ENCODE data around the gene KIRREL1.

The KIRREL1 gene

DNA sequence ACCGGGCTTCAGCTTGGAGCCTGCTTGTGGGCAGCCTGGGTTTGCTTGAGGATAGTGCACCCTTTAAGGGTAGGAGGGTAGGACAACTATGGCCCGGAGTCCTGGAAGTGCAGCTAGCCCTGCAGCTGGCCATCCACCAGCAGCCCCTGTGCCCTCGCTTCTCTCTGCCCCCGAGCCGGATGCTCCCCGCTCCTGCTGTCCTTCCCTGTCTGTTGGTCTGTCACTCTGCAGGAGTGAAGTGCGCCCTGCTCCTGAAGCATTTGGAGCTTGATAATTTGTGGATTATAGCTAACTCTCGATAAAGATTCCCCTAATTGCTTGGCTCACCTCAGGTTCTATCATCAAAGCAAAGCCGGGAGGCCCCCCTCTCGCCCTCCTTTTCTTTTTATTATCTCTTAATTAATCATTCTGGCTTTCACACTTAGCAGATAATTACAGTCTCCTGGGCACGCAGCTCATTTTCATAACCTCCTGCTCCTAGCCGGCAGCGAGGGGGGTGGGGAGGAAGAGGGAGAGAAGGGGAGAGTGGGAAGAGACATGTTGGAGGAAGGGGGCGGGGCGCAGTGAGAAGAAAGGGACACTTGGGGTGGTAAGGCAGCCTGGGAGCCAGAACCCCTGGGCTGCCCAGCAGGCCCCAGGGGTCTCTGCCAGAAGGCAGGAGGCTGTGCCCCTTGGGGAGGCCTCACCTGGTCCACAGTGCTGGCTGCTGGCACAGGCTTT, 14.4 kb downstream of the KIRREL1 start:
- DNase-seq = no peak

- no peak for DNase-seq
Observed at GRCh38 chr1:158008630-158009029, 15.2 kb downstream of the KIRREL1 start.

DNA sequence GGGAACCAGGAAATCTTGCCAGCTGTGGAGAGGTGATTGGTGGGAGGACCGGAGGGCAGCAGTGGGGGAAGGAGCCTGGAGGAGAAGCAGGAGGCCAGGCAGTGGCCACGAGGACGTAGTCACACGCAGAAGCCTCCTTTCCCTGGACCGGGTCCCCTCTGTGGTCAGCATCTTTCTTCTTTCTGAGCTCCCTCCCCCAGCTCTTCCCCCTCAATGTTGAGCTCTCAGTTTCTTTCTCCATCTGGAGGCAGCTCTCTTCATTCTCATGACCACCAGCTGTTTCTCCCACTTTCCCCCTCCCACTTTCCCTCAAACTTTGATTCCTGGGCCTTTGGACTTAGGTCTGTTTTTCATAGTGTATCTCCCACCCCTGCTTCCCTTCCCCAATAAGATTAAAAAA, 18.3 kb downstream of the KIRREL1 start:
- DNase-seq = no peak

- DNase-seq = no peak
Observed at GRCh38 chr1:158013840-158014730, 20.6 kb downstream of the KIRREL1 start.

- no peak for DNase-seq
Observed at GRCh38 chr1:158014731-158015320, 21.4 kb downstream of the KIRREL1 start.

DNA sequence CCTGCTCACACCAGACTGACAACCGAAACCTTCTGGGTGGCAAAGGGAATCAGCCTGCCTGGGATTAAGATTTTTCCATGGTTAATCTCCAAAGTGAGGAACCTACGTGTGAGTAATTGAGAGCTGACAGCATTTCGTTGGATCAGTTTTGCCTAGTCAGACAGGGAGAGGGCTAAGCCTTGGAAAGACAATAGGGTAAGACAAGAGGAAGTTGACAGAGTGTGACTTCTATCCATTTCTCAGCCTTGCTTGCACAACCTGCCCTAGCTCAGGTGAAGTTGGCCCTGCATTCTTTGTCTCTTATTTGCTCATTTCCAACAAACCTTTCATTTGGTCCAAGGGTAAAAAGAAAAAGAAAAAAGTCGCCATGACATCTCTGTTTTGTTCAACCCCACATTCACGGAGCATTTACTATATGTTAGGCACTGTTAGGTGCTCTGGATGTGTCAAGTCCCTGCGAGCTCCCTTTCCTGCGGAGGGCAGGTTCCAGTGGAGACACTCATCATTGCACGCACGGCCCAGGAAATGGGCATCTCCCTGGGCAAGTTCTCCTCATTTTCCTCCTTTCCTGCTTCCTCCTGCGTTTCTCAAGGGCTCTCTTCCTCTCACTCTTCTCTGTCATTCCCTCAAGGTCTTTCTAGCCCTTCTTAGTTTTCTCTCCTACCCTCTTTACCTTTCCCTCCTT, 23.3 kb downstream of the KIRREL1 start:
- DNase-seq = no peak

GRCh38 chr1:158017800-158018595, 24.6 kb downstream of the KIRREL1 start:
- no peak for DNase-seq

DNA sequence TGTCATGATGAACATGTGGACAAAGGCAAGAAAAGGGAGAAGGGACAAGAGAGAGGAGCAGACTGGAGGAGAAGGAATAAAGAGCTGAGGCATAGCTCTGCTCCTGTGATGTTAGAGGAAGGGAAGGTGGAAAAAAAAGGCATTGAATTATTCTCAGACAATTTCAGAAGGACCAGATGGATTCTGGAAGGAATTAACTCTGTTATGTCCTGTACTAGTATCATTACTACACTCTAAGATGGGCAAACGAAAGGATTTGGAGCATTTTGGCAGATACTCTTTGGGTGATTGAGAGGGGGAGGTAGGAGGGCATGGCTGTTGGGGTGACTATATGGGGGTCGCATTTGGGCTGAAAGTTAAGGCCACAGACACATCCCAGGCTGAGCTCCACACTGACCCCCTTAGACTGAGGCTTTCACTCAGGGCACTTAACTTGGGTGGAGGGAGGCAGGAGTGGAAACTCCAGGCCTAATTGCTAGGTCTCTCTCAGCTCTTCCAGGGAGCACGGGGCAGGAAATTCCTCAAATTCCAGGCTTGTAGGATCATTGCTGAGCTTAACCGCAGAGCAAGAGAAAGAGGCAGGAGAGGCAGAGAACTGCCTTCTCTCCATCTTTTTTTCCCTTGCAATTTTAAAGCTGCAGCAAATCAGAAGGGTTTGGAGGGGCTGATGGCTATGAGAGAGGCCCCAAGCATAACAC, 25.9 kb downstream of the KIRREL1 start:
- DNase-seq = no peak

DNA sequence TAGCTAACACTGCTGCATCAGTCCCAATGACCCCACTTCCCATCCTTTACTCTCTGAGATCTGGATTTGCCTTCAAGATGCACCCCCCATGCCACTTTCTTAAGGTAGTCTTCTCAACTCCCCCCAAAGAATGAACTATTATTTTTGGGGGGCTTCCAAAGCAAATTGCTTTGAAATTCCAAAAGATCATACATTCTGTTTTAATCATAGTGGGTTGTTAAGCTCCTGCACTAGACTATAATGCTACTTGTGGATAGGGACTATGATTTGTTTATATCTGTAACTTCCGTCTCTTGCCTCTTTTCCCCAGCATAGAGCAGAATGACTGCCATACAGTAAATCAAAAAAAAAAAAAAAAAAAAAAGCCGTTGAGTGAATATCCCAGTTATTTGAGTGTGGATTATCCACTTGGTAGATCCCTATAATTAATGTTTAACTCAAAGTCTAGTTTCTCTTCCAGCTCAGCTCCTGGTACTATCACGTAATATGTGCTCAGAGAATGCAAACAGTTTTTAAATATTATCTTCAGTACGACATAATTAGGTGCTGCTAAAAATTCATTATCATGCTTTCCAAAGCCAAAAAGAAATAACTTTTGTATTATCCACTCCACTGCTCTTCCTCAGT, 26.9 kb downstream of the KIRREL1 start:
- DNase-seq = no peak

GRCh38 chr1:158020886-158021620, 27.6 kb downstream of the KIRREL1 start:
- no peak for DNase-seq

DNA sequence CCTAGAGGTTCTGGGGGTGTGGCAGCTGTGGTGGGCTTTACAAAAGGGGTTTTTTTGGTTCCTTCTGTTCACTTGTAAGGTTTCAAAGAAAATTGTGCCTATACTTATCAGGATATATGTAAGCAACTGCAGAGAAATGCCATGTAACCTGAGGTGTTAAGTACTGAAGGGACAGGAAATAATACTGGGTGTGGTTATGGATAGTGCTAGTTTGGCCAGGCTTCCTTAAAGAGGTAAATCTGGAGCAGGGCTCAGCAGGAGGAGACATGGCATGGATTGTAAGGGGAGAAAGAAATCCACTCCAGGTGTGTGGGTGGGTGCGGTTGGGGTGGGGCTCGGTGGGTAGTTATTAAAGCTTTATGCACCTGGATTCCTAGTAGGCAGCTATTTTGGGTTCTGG, 28.3 kb downstream of the KIRREL1 start:
- no peak for DNase-seq

- no peak for DNase-seq
Observed at GRCh38 chr1:158022554-158023312, 29.3 kb downstream of the KIRREL1 start.

GRCh38 chr1:158024737-158025136, 31.3 kb downstream of the KIRREL1 start:
- DNase-seq = no peak

GRCh38 chr1:158025576-158026230, 32.3 kb downstream of the KIRREL1 start:
- no peak for DNase-seq

DNA sequence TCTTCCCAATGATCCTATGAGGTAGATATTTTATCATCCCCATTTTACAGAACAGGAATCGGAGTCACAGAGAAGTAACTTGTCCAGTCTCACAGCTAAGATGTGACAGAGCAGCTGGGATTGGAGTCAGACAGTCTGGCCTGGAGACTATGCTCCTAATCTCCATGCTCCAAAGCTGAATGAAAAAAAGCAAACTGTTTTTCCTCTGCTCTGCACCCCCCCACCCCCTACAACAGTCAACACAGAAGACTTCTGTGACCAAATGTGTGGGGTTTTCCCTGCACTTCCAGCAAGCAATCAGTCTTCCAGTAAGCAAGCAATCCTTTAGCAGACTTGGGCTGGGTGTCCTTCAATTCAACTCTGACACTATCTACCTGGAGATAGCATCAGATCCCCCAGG, 33.2 kb downstream of the KIRREL1 start:
- no peak for DNase-seq

DNA sequence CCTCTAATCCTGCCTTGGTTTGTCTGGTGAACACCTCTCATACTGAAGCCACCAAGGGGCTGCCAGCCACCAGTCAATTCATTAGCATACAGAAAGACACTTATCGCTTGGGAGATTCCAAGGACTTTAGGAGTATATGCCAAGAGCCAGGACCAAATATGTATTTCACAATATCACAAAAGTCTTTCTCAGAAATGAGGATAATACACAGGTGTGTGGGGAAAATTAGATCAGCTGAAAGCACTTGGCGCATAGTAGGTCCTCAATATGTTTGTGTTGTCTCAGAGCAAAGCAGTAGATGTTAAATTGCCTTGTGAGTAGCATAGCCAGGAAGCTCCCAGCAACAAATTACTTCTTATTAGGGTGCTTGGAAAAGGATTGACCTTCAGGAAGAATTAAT, 34.1 kb downstream of the KIRREL1 start:
- DNase-seq = no peak

GRCh38 chr1:158028969-158029368, 35.5 kb downstream of the KIRREL1 start:
- no peak for DNase-seq

DNA sequence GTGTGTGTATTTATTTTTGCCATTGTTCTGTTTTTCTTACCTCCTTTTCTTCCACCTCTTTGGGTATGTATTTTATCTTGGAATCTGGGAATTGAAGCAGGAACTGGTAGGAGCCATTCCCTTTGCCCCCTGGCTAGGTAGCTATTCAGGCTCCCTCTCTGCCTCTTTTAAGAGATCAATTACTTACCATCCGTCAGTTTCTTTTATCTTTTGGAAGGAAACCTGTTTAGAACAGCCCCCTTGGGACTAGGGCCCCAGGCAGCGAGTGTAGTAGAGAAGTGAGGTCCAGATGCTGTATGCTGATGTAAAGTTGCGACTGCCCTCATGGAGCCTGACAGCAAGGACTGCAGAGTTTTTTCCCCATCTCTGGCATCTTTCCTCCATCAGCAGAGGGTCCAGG, 41.6 kb downstream of the KIRREL1 start:
- no peak for DNase-seq

DNA sequence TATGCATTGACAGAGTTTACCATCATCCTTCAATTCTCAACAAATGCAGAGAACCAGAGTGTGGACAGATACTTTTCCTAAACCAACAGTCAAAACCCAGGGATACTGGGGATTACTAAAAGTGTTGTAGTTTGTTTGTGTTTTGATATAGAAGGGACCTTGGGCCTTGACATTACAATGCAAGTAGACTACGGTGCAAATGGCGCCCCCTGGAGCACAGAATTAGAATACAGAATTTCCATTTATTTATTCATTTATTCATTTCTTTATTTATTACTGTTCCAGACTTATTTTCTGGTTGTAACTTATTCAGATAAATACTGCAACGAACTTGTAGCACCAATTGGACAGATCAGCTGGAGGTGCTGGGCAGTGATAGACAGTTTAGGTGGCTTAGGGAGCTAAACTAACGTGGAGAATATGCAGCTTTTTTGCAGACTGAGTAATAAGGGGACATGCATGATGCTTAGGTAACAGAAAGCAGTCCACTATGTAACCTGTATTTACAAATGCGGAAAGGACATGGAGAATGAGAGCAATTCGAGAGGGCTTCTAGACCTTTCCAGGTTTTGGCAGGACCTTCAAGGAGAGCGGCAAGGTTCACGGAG, 42.6 kb downstream of the KIRREL1 start:
- DNase-seq = peak; percentile 69

Data from hematopoietic multipotent progenitor cell treated with erythropoietin and hydrocortisone succinate and interleukin-3 and kit ligand, for 4 days (in vitro differentiated cells).